Kidney epithelial cell (primary cell): ENCODE measurements around the gene TMEM143. TPM values are rescaled to one million over a fixed set of nuclear protein-coding genes. Genes with fewer than 3 reads are reported as not detected.

Source experiments
- DNase-seq: peaks from one replicate; pipeline ENCODE4 v3.0.0-alpha.2; 2010; ENCODE audit warnings: low read depth
- H3K27me3 ChIP-seq: 2 replicates; pipeline ENCODE4 v1.6.0; 2011; ENCODE audit warnings: low read length; ENCODE audit not compliant: control insufficient read depth, insufficient read depth
- H3K36me3 ChIP-seq: 2 replicates; pipeline ENCODE4 v1.5.1; 2011; ENCODE audit warnings: low read length; ENCODE audit not compliant: control insufficient read depth, insufficient read depth
- H3K4me3 ChIP-seq: 2 replicates; pipeline ENCODE4 v1.5.1; 2011; ENCODE audit warnings: low read depth, mild to moderate bottlenecking, control low read depth, low read length
- total RNA-seq: library from RNA; depleted of rRNA; stranded (reverse); fragments of >200 nt; gene quantifications from 2 replicates; pipeline ENCODE4 v1.2.3, GENCODE V29; 2015
- TF ChIP-seq, protein P1 (sequence below): IDR thresholded peaks from 2 replicates; pipeline ENCODE4 v1.5.1; 2011; ENCODE audit warnings: mild to moderate bottlenecking, moderate library complexity, low read length, control low read depth, inconsistent platforms; ENCODE audit not compliant: insufficient read depth, poor library complexity, severe bottlenecking

The TMEM143 gene
- total RNA-seq, 1 donor from 2014 or later = 4.4 TPM

DNA sequence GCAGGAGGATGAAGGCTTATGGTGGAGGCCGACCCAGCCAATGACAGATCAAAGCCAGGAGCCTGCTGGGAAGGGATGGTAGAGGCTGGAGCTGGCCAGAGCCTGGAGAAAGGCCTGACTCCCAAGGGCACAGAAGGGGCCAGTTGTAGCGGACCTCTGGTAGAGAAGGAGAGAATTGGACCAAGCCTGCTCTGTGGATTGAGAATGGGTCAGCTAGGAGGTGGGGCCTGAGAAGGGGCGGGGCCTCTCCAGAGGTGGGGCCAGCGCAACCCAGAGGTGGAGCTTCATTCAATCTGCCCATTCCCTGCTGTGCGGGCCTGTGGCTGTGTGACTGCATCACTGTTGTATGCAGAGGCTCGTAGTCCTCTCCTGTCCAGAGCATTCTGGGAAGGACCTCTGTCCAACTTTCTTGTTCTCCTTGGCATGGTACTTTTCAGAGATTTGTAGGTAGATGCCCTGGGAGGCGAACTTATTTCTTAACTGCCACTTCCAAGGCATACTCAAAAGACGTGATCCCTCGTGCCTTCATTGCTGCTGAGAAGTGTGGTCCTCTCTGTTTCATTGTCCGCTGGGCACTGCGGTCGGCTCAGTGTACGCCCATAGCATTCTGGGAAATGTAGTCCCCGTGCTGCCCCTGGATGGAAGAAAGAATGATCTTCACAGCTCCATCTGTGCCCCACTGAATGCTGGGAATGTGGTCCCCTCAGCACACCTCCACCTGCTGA, 36.4 kb upstream of the TMEM143 start:
- no peaks in the 10 kb centered on the region for H3K36me3 ChIP-seq
- peaks cover 24% of the 10 kb centered on the region for H3K27me3 ChIP-seq
- TF ChIP-seq, protein P1, sequence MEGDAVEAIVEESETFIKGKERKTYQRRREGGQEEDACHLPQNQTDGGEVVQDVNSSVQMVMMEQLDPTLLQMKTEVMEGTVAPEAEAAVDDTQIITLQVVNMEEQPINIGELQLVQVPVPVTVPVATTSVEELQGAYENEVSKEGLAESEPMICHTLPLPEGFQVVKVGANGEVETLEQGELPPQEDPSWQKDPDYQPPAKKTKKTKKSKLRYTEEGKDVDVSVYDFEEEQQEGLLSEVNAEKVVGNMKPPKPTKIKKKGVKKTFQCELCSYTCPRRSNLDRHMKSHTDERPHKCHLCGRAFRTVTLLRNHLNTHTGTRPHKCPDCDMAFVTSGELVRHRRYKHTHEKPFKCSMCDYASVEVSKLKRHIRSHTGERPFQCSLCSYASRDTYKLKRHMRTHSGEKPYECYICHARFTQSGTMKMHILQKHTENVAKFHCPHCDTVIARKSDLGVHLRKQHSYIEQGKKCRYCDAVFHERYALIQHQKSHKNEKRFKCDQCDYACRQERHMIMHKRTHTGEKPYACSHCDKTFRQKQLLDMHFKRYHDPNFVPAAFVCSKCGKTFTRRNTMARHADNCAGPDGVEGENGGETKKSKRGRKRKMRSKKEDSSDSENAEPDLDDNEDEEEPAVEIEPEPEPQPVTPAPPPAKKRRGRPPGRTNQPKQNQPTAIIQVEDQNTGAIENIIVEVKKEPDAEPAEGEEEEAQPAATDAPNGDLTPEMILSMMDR = no peak
- H3K4me3 ChIP-seq = no peak overlapping the region
- DNase-seq = no peak

GRCh38 chr19:48398375-48399235, 34.9 kb upstream of the TMEM143 start:
- Histone ChIP-seq H3K36me3 (no peaks in the 10 kb centered on the region), H3K4me3 (peak overlapping the region; percentile 29), H3K27me3 (peaks cover 40% of the 10 kb centered on the region)
- TF ChIP-seq, protein P1 = no peak
- no peak for DNase-seq

GRCh38 chr19:48398102-48398374, 34.3 kb upstream of the TMEM143 start:
- peaks cover 44% of the 10 kb centered on the region for H3K27me3 ChIP-seq
- no peak for DNase-seq
- peak overlapping the region; percentile 29 for H3K4me3 ChIP-seq
- no peaks in the 10 kb centered on the region for H3K36me3 ChIP-seq
- TF ChIP-seq, protein P1 = no peak

DNA sequence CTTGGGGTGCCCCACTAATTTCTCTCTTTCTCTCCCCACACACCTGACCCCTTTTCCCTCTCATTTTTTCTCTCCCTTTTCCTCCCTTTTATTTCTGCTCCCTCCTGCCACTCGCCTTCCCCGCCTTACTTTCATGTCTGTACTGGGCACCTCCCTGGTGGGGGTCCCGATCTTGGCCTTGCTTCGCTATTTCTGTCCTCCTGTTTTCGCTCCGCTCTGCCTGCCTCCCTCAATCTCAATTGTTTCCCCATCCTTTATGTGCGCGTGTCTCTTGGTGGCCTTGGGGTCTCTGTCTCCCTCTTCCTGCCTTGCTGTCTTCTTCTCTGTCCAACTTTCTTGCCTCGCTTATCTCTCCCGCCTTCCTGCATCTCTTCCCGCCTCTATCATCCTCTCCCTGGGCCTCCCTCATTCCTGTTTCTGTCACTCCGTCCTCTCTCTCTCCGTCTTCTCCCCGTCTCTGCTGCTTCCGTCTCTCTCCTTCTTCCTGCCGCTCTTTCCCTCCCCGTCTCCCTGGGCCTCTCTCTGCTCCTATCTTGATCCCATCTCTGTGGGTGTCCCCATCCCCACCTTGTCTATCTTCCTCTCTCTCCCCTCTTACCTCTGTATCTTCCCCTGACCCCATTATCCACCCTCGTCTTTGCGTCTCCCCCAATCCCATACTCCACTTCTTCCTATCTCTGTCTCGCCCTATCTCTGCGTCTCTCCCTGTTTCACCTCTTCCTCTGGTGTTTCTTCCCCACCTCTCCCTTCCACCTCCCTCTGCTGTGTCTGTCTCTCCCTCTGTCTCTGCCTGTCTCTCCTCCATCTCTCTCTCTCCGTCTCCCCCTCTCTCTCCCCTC, 33.7 kb upstream of the TMEM143 start:
- TF ChIP-seq, protein P1 = no peak
- Histone ChIP-seq H3K27me3 (peaks cover 44% of the 10 kb centered on the region), H3K36me3 (no peaks in the 10 kb centered on the region)

GRCh38 chr19:48396824-48397176, 33.1 kb upstream of the TMEM143 start:
- Histone ChIP-seq H3K4me3 (no peak overlapping the region), H3K36me3 (no peaks in the 10 kb centered on the region), H3K27me3 (peaks cover 44% of the 10 kb centered on the region)
- TF ChIP-seq, protein P1 = no peak
- DNase-seq = no peak

More for the DNA sequence above, 33.7 kb upstream of the TMEM143 start:
- DNase-seq = no peak
- H3K4me3 ChIP-seq = peak overlapping the region; percentile 29
